ENCODE measurements around the gene MLEC. TPM values are rescaled to one million over a fixed set of nuclear protein-coding genes. Genes with fewer than 3 reads are reported as not detected.
A peak's percentile ranks its signal among the peaks of the same experiment; 100 is the strongest.

The MLEC gene
- total RNA-seq, 2 experiments from 2014 or later: 69.7 to 101 TPM

- Histone ChIP-seq H3K9me2 (ENCODE audit: insufficient read depth, low read length) (no peaks in the 10 kb centered on the region), H2AFZ (ENCODE audit: low read length) (no peak overlapping the region), H3K4me3 (ENCODE audit: low read depth, low read length, poor library complexity, severe bottlenecking) (peak overlapping the region; percentile 11), H4K20me1 (ENCODE audit: insufficient read depth, low read length) (no peaks in the 10 kb centered on the region), H3K36me3 (ENCODE audit: insufficient read depth, low read length) (peaks cover 72% of the 10 kb centered on the region), H3K27ac (ENCODE audit: low read depth, low read length, poor library complexity, severe bottlenecking) (no peak overlapping the region), H3K4me1 (ENCODE audit: insufficient read depth, low read length, poor library complexity, severe bottlenecking) (peaks cover 36% of the 10 kb centered on the region), H3K4me2 (ENCODE audit: low read length) (peak overlapping the region; percentile 56), H3K79me2 (ENCODE audit: insufficient read depth, low read depth, low read length) (no peaks in the 10 kb centered on the region), H3K9me3 (ENCODE audit: low read length) (no peaks in the 10 kb centered on the region)
- POLR2A ChIA-PET: interaction anchor here (0.5 kb wide), 1 partner anchor 426 kb away, joined by 6 read pairs; no protein-coding TSS in a partner anchor
- CTCF ChIA-PET (ENCODE audit: unreplicated experiment): interaction anchor here (1.6 kb wide), 1 partner anchor 72 kb away, joined by 3 read pairs; no protein-coding TSS in a partner anchor
- BruUV-seq (replicated peaks): no TSS peak
- intact Hi-C loops (cut with micrococcal nuclease; ENCODE audit: unreplicated experiment): loop anchor here (10.0 kb wide), 1 partner anchor 286 kb away; the partner anchor contains the start of gene COX6A1
- no peak for TF ChIP-seq EZH2phosphoT487 (IDR thresholded peaks at IDR 0.05; ENCODE audit: borderline replicate concordance, low read depth, low read length)
- TF ChIP-seq CTCF (conservative IDR thresholded peaks at IDR 0.05; ENCODE audit: low read length): no peak
- no peak for DNase-seq (ENCODE audit: low spot score)
Measured at GRCh38 chr12:120720987-120721801, 34.2 kb downstream of the MLEC start.

GRCh38 chr12:120721866-120722265 lies 34.9 kb downstream of the MLEC start:
- TF ChIP-seq CTCF (conservative IDR thresholded peaks at IDR 0.05; ENCODE audit: low read length): no peak
- no peak for TF ChIP-seq EZH2phosphoT487 (IDR thresholded peaks at IDR 0.05; ENCODE audit: borderline replicate concordance, low read depth, low read length)
- Histone ChIP-seq H3K9me2 (ENCODE audit: insufficient read depth, low read length) (no peaks in the 10 kb centered on the region), H3K4me3 (ENCODE audit: low read depth, low read length, poor library complexity, severe bottlenecking) (peak overlapping the region; percentile 11), H3K79me2 (ENCODE audit: insufficient read depth, low read depth, low read length) (no peaks in the 10 kb centered on the region), H3K27ac (ENCODE audit: low read depth, low read length, poor library complexity, severe bottlenecking) (peak overlapping the region; percentile 1), H3K4me2 (ENCODE audit: low read length) (peak overlapping the region; percentile 56), H3K4me1 (ENCODE audit: insufficient read depth, low read length, poor library complexity, severe bottlenecking) (peaks cover 36% of the 10 kb centered on the region), H3K36me3 (ENCODE audit: insufficient read depth, low read length) (peaks cover 66% of the 10 kb centered on the region), H2AFZ (ENCODE audit: low read length) (no peak overlapping the region), H4K20me1 (ENCODE audit: insufficient read depth, low read length) (no peaks in the 10 kb centered on the region), H3K9me3 (ENCODE audit: low read length) (no peaks in the 10 kb centered on the region)
- CTCF ChIA-PET (ENCODE audit: unreplicated experiment): interaction anchor here (0.5 to 1.6 kb wide), 2 partner anchors 73 to 203 kb away, joined by 3 to 6 read pairs; no protein-coding TSS in a partner anchor
- BruUV-seq (replicated peaks): no TSS peak
- intact Hi-C loops (cut with micrococcal nuclease; ENCODE audit: unreplicated experiment): loop anchor here (10.0 kb wide), 1 partner anchor 287 kb away; the partner anchor contains the start of gene COX6A1
- peak; percentile 61 for DNase-seq (ENCODE audit: low spot score)
- POLR2A ChIA-PET: interaction anchor here (0.5 kb wide), 1 partner anchor 427 kb away, joined by 6 read pairs; no protein-coding TSS in a partner anchor

GRCh38 chr12:120722784-120723183 lies 35.8 kb downstream of the MLEC start:
- POLR2A ChIA-PET: no interaction called here
- intact Hi-C loops (cut with micrococcal nuclease; ENCODE audit: unreplicated experiment): loop anchor here (10.0 kb wide), 1 partner anchor 288 kb away; the partner anchor contains the start of gene COX6A1
- Histone ChIP-seq H3K4me3 (ENCODE audit: low read depth, low read length, poor library complexity, severe bottlenecking) (no peak overlapping the region), H3K4me2 (ENCODE audit: low read length) (no peak overlapping the region), H3K79me2 (ENCODE audit: insufficient read depth, low read depth, low read length) (no peaks in the 10 kb centered on the region), H2AFZ (ENCODE audit: low read length) (no peak overlapping the region), H3K27ac (ENCODE audit: low read depth, low read length, poor library complexity, severe bottlenecking) (no peak overlapping the region), H4K20me1 (ENCODE audit: insufficient read depth, low read length) (no peaks in the 10 kb centered on the region), H3K36me3 (ENCODE audit: insufficient read depth, low read length) (peaks cover 61% of the 10 kb centered on the region), H3K9me2 (ENCODE audit: insufficient read depth, low read length) (no peaks in the 10 kb centered on the region), H3K9me3 (ENCODE audit: low read length) (no peaks in the 10 kb centered on the region), H3K4me1 (ENCODE audit: insufficient read depth, low read length, poor library complexity, severe bottlenecking) (peaks cover 36% of the 10 kb centered on the region)
- TF ChIP-seq EZH2phosphoT487 (IDR thresholded peaks at IDR 0.05; ENCODE audit: borderline replicate concordance, low read depth, low read length) (no peak), CTCF (conservative IDR thresholded peaks at IDR 0.05; ENCODE audit: low read length) (no peak)
- no TSS peak for BruUV-seq (replicated peaks)
- CTCF ChIA-PET (ENCODE audit: unreplicated experiment): no interaction called here
- no peak for DNase-seq (ENCODE audit: low spot score)
